Measurements from ENCODE around the gene AGAP1. TPM values are rescaled to one million over a fixed set of nuclear protein-coding genes. Genes with fewer than 3 reads are reported as not detected.

Gene AGAP1
- total and polyA plus RNA-seq, 2 donors from 2014 or later = 8.1 to 44.5 TPM

DNA sequence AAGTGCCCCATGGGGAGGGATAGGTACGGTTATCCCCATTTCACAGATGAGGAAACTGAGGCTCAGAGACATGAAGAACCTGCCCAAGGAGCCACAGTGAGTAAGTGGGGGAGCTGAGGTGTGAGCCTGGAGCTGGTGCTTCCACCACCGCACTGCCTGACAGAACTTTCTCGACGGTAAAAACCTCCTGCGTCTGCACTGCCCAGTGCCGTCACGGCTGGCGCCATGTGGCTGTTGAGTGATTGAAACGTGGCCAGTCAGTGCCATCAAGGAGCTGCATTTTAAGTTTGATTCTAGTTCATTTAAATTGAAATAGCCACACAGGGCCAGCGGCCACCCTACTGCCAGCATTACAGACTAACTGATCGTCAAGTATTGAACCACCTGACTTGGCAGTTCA lies 217.1 kb downstream of the AGAP1 start:
- Histone ChIP-seq H3K4me1 (ENCODE audit: control insufficient read depth in 2 of 3, insufficient read depth in 2 of 3, low read depth in 1 of 3, low read length in 3 of 3) (peaks cover 0 to 2% (median 0%) of the 10 kb centered on the region in 3 donors), H3K9ac (ENCODE audit: low read length in 3 of 3) (no peak overlapping the region), H3K27me3 (ENCODE audit: control insufficient read depth, insufficient read depth, low read length) (no peaks in the 10 kb centered on the region), H3K36me3 (ENCODE audit: control insufficient read depth in 2 of 3, insufficient read depth in 3 of 3, low read length in 3 of 3) (peaks cover 0 to 4% (median 0%) of the 10 kb centered on the region in 3 donors), H3K4me3 (ENCODE audit: low read length in 3 of 3) (no peak overlapping the region), H3K9me3 (ENCODE audit: control insufficient read depth in 2 of 3, insufficient read depth in 1 of 3, low read length in 3 of 3) (no peaks in the 10 kb centered on the region), H3K27ac (ENCODE audit: low read depth in 2 of 2, low read length in 2 of 2) (no peak overlapping the region)
- FAIRE-seq (no peak), DNase-seq (no peak)
- intact Hi-C loops (cut with DNase I) = no loop called here
- TF ChIP-seq CTCF (IDR thresholded peaks at IDR 0.05; ENCODE audit: borderline replicate concordance, extremely low read depth, insufficient read depth) = no peak

- no peak overlapping the region for H3K4me3 ChIP-seq (ENCODE audit: low read length in 3 of 3)
- no peak for FAIRE-seq
- H3K27ac ChIP-seq (ENCODE audit: low read depth in 2 of 2, low read length in 2 of 2) = no peak overlapping the region
- H3K36me3 ChIP-seq (ENCODE audit: control insufficient read depth in 2 of 3, insufficient read depth in 3 of 3, low read length in 3 of 3) = peaks cover 0 to 4% (median 0%) of the 10 kb centered on the region in 3 donors
- H3K27me3 ChIP-seq (ENCODE audit: control insufficient read depth, insufficient read depth, low read length) = no peaks in the 10 kb centered on the region
- DNase-seq = no peak
- no peak overlapping the region for H3K9ac ChIP-seq (ENCODE audit: low read length in 3 of 3)
- no peaks in the 10 kb centered on the region for H3K9me3 ChIP-seq (ENCODE audit: control insufficient read depth in 2 of 3, insufficient read depth in 1 of 3, low read length in 3 of 3)
- TF ChIP-seq CTCF (IDR thresholded peaks at IDR 0.05; ENCODE audit: borderline replicate concordance, extremely low read depth, insufficient read depth) = no peak
- intact Hi-C loops (cut with DNase I) = no loop called here
- H3K4me1 ChIP-seq (ENCODE audit: control insufficient read depth in 2 of 3, insufficient read depth in 2 of 3, low read depth in 1 of 3, low read length in 3 of 3) = peaks cover 0 to 2% (median 0%) of the 10 kb centered on the region in 3 donors
These were observed 217.7 kb downstream of the AGAP1 start for GRCh38 chr2:235711527-235711926.

- H3K4me1 ChIP-seq (ENCODE audit: control insufficient read depth in 2 of 3, insufficient read depth in 2 of 3, low read depth in 1 of 3, low read length in 3 of 3) = peaks cover 0 to 2% (median 0%) of the 10 kb centered on the region in 3 donors
- peaks cover 0 to 4% (median 0%) of the 10 kb centered on the region in 3 donors for H3K36me3 ChIP-seq (ENCODE audit: control insufficient read depth in 2 of 3, insufficient read depth in 3 of 3, low read length in 3 of 3)
- no peak for FAIRE-seq
- no peaks in the 10 kb centered on the region for H3K27me3 ChIP-seq (ENCODE audit: control insufficient read depth, insufficient read depth, low read length)
- H3K4me3 ChIP-seq (ENCODE audit: low read length in 3 of 3) = no peak overlapping the region
- H3K9me3 ChIP-seq (ENCODE audit: control insufficient read depth in 2 of 3, insufficient read depth in 1 of 3, low read length in 3 of 3) = no peaks in the 10 kb centered on the region
- no peak overlapping the region for H3K9ac ChIP-seq (ENCODE audit: low read length in 3 of 3)
- H3K27ac ChIP-seq (ENCODE audit: low read depth in 2 of 2, low read length in 2 of 2) = no peak overlapping the region
- TF ChIP-seq CTCF (IDR thresholded peaks at IDR 0.05; ENCODE audit: borderline replicate concordance, extremely low read depth, insufficient read depth) = no peak
- no peak for DNase-seq
- intact Hi-C loops (cut with DNase I) = no loop called here
These were observed 218.3 kb downstream of the AGAP1 start for GRCh38 chr2:235712176-235712575.

DNA sequence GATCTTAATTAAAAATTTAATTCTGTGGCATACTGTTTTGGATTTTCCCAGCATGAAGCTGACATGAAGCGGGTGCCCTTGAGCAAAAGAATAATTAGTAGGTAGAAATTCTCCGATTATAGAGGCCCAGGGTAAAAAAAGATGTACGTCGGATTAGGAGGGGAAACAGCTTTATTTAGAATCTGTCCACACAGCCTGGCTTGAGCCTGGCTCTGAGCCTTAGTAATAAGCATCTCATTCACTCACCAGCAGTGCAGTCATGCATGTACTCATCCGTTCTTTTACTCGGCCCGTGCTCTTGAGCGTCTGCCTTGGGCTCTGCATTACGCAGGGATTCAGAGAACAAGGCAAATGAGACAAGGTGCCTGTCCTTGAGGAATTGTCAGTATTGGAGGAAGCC lies 219.3 kb downstream of the AGAP1 start:
- intact Hi-C loops (cut with DNase I) = no loop called here
- peaks cover 0 to 2% (median 0%) of the 10 kb centered on the region in 3 donors for H3K4me1 ChIP-seq (ENCODE audit: control insufficient read depth in 2 of 3, insufficient read depth in 2 of 3, low read depth in 1 of 3, low read length in 3 of 3)
- H3K27ac ChIP-seq (ENCODE audit: low read depth in 2 of 2, low read length in 2 of 2) = no peak overlapping the region
- no peak for DNase-seq
- no peak overlapping the region for H3K9ac ChIP-seq (ENCODE audit: low read length in 3 of 3)
- peaks cover 0 to 4% (median 0%) of the 10 kb centered on the region in 3 donors for H3K36me3 ChIP-seq (ENCODE audit: control insufficient read depth in 2 of 3, insufficient read depth in 3 of 3, low read length in 3 of 3)
- TF ChIP-seq CTCF (IDR thresholded peaks at IDR 0.05; ENCODE audit: borderline replicate concordance, extremely low read depth, insufficient read depth) = no peak
- H3K4me3 ChIP-seq (ENCODE audit: low read length in 3 of 3) = no peak overlapping the region
- FAIRE-seq = no peak
- H3K9me3 ChIP-seq (ENCODE audit: control insufficient read depth in 2 of 3, insufficient read depth in 1 of 3, low read length in 3 of 3) = no peaks in the 10 kb centered on the region
- H3K27me3 ChIP-seq (ENCODE audit: control insufficient read depth, insufficient read depth, low read length) = no peaks in the 10 kb centered on the region

Data from kidney (tissue), 14 donors.